ENCODE results near the gene ALOX5AP. TPM values are rescaled to one million over a fixed set of nuclear protein-coding genes. Genes with fewer than 3 reads are reported as not detected.
A peak's percentile ranks its signal among the peaks of the same experiment; 100 is the strongest.

The ALOX5AP gene
- total RNA-seq, 1 experiment from 2014 or later, result 1.5 TPM

DNA sequence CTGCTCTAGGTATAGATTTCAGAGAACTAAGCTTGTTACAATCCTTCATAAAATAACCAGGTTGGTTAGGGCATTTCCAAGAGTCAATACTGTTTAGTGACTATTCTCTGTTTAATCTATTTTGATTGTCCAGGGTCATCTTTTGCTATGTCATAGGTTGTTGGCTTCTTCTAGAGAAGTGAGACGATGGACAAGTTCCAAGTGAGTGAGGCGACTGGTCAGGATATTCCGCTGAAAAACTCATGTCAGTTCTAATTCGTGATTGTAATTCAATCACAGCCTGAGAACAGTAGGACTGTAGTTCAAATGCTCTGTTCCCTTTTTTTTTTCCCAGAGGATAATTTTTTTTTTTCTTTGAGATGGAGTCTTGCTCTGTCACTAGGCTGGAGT, 15.8 kb upstream of the ALOX5AP start:
- Mint-ChIP-seq H3K4me3 (ENCODE audit: unreplicated experiment) (no peak overlapping the region), H3K27me3 (ENCODE audit: insufficient read depth, unreplicated experiment) (no peaks in the 10 kb centered on the region), H3K27ac (ENCODE audit: low read depth, unreplicated experiment) (no peak overlapping the region), H3K4me1 (ENCODE audit: insufficient read depth, unreplicated experiment) (peaks cover 15% of the 10 kb centered on the region), H3K9me3 (ENCODE audit: unreplicated experiment) (no peaks in the 10 kb centered on the region), H3K36me3 (ENCODE audit: insufficient read depth, unreplicated experiment) (no peaks in the 10 kb centered on the region)
- intact Hi-C loops (cut with micrococcal nuclease), result no loop called here
- no peak for DNase-seq (ENCODE audit: unreplicated experiment)
- TF ChIP-seq CTCF (IDR thresholded peaks at IDR 0.05; ENCODE audit: unreplicated experiment), result no peak
- BruUV-seq (replicated peaks), result TSS peak; percentile 97
- CTCF ChIA-PET, result interaction anchor here (0.7 to 1.6 kb wide), 2 partner anchors 325 to 588 kb away, joined by 3 to 4 read pairs; no protein-coding TSS in a partner anchor
- POLR2A ChIA-PET, result interaction anchor here (0.7 to 1.4 kb wide), 2 partner anchors 29 to 77 kb away, joined by 3 to 5 read pairs; no protein-coding TSS in a partner anchor

GRCh38 chr13:30720172-30720869, 15.0 kb upstream of the ALOX5AP start:
- intact Hi-C loops (cut with micrococcal nuclease), result no loop called here
- Mint-ChIP-seq H3K36me3 (ENCODE audit: insufficient read depth, unreplicated experiment) (no peaks in the 10 kb centered on the region), H3K4me1 (ENCODE audit: insufficient read depth, unreplicated experiment) (peaks cover 15% of the 10 kb centered on the region), H3K27me3 (ENCODE audit: insufficient read depth, unreplicated experiment) (no peaks in the 10 kb centered on the region), H3K4me3 (ENCODE audit: unreplicated experiment) (no peak overlapping the region), H3K27ac (ENCODE audit: low read depth, unreplicated experiment) (no peak overlapping the region), H3K9me3 (ENCODE audit: unreplicated experiment) (no peaks in the 10 kb centered on the region)
- POLR2A ChIA-PET, result no interaction called here
- no peak for TF ChIP-seq CTCF (IDR thresholded peaks at IDR 0.05; ENCODE audit: unreplicated experiment)
- DNase-seq (ENCODE audit: unreplicated experiment), result no peak
- BruUV-seq (replicated peaks), result no TSS peak
- CTCF ChIA-PET, result no interaction called here

- intact Hi-C loops (cut with micrococcal nuclease), result no loop called here
- Mint-ChIP-seq H3K4me3 (ENCODE audit: unreplicated experiment) (no peak overlapping the region), H3K36me3 (ENCODE audit: insufficient read depth, unreplicated experiment) (no peaks in the 10 kb centered on the region), H3K27me3 (ENCODE audit: insufficient read depth, unreplicated experiment) (no peaks in the 10 kb centered on the region), H3K27ac (ENCODE audit: low read depth, unreplicated experiment) (no peak overlapping the region), H3K4me1 (ENCODE audit: insufficient read depth, unreplicated experiment) (peaks cover 15% of the 10 kb centered on the region), H3K9me3 (ENCODE audit: unreplicated experiment) (no peaks in the 10 kb centered on the region)
- ChIA-PET POLR2A (interaction anchor here (1.1 kb wide), 1 partner anchor 12 kb away, joined by 3 read pairs; no protein-coding TSS in a partner anchor), CTCF (interaction anchor here (0.7 kb wide), 1 partner anchor 342 kb away, joined by 3 read pairs; no protein-coding TSS in a partner anchor)
- no peak for DNase-seq (ENCODE audit: unreplicated experiment)
- no peak for TF ChIP-seq CTCF (IDR thresholded peaks at IDR 0.05; ENCODE audit: unreplicated experiment)
- BruUV-seq (replicated peaks), result no TSS peak
These were observed 13.4 kb upstream of the ALOX5AP start for GRCh38 chr13:30721936-30722335.

DNA sequence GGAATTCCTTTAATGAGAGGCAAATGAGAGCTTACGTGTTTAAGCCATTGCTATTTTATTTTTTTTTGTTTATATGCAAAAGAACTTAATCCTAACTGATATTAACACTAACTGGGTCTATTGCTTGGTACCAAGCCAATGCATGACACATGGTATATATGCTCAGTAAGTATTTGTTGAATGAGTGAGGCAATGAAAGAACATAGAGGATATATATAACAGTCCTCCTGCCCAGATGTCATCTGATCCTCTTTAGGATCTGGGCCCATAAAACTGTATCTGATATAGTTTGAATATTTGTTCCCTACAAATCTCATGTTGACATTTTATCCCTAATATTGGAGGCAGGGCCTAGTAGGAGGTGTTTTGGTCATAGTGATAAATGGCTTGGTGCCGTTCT, 13.0 kb upstream of the ALOX5AP start:
- Mint-ChIP-seq H3K4me1 (ENCODE audit: insufficient read depth, unreplicated experiment) (peaks cover 15% of the 10 kb centered on the region), H3K36me3 (ENCODE audit: insufficient read depth, unreplicated experiment) (no peaks in the 10 kb centered on the region), H3K4me3 (ENCODE audit: unreplicated experiment) (no peak overlapping the region), H3K27ac (ENCODE audit: low read depth, unreplicated experiment) (no peak overlapping the region), H3K27me3 (ENCODE audit: insufficient read depth, unreplicated experiment) (no peaks in the 10 kb centered on the region), H3K9me3 (ENCODE audit: unreplicated experiment) (no peaks in the 10 kb centered on the region)
- BruUV-seq (replicated peaks), result no TSS peak
- ChIA-PET CTCF (interaction anchor here (0.7 kb wide), 1 partner anchor 341 kb away, joined by 3 read pairs; no protein-coding TSS in a partner anchor), POLR2A (interaction anchor here (1.1 kb wide), 1 partner anchor 12 kb away, joined by 3 read pairs; no protein-coding TSS in a partner anchor)
- TF ChIP-seq CTCF (IDR thresholded peaks at IDR 0.05; ENCODE audit: unreplicated experiment), result no peak
- intact Hi-C loops (cut with micrococcal nuclease), result no loop called here
- DNase-seq (ENCODE audit: unreplicated experiment), result no peak

Measured in MCF 10A (cell line).